Activated CD8-positive, alpha-beta memory T cell treated with anti-CD3 and anti-CD28 coated beads, Interleukin-2, amount 50 U/mL, for 48 hours (primary cell): ENCODE data around the gene MIF4GD.
"Not testable (repeated sequence)": the region's sequence is repeated elsewhere in the genome, so short reads cannot be mapped to it uniquely, and the experiment has no call there.

ENCODE experiments used
- DNase-seq: peaks from one replicate; pipeline ENCODE4 v3.0.0-alpha.2; 2020

The MIF4GD gene

DNA sequence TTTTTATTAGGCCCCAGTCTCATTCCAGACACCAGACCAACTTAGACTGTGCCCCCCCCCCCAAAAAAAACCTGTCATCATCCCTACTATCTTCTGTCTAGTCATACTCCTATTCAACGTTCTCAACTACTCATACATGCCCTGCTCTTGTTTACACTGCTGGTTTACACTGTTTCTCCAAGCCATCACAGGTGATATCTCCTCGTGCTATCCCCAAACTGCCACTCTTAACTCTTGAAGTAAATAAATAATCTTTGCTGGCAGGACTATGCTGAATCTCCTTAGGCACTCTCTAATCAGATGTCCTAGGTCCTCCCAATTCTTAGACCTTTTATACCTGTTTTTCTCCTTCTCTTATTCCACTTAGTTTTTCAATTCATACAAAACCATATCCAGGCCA lies 13.8 kb downstream of the MIF4GD start:
- DNase-seq: not testable (repeated sequence)

DNA sequence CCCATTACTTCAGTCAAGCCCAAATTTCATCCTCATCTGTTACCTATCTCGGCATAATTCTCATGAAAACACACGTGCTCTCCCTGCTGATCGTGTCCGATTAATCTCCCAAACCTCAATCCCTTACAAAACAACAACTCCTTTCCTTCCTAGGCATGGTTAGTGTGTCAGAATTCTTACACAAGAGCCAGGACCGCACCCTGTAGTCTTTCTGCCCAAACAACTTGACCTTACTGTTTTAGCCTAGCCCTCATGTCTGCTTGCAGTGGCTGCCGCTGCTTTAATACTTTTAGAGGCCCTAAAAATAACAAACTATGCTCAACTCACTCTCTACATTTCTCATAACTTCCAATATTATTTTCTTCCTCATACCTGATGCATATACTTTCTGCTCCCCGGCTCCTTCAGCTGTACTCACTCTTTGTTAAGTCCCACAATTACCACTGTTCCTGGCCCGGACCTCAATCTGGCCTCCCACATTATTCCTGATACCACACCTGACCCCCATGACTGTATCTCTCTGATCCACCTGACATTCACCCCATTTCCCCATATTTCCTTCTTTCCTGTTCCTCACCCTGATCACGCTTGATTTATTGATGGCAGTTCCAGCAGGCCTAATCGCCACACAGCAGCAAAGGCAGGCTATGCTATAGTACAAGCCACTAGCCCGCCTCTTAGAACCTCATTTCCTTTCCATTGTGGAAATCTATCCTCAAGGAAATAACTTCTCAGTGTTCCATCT lies 14.9 kb downstream of the MIF4GD start:
- DNase-seq: not testable (repeated sequence)

DNA sequence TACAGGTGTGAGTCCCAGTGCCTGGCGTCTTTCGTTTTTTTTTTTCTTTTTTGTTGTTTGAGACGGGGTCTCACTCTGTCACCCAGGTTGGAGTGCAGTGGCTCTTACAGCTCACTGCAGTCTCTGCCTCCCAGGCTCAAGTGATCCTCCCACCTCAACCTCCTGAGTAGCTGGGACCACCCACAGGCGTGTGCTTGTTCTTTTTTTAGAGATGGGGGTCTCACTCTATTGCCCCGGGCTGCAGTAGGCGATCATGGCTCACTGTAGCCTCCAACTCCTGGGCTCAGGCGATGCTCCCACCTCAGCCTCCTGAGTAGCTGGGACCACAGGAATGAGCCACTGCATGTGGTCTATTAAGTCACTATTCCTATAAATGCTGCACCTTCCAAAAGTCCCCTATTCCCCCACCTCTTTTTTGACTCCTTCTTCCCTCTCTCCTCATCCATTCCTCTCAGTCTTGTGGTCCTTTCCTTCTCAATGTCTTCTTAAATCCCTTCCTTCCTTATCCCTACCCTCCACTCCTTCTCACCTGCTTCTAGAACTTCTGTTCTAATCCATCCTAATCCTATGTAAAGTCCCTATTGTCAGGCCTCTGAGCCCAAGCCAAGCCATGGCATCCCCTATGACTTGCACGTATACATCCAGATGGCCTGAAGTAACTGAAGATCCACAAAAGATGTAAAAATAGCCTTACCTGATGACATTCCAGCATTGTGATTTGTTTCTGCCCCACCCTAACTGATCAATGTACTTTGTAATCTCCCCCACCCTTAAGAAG lies 18.8 kb downstream of the MIF4GD start:
- no peak for DNase-seq

DNA sequence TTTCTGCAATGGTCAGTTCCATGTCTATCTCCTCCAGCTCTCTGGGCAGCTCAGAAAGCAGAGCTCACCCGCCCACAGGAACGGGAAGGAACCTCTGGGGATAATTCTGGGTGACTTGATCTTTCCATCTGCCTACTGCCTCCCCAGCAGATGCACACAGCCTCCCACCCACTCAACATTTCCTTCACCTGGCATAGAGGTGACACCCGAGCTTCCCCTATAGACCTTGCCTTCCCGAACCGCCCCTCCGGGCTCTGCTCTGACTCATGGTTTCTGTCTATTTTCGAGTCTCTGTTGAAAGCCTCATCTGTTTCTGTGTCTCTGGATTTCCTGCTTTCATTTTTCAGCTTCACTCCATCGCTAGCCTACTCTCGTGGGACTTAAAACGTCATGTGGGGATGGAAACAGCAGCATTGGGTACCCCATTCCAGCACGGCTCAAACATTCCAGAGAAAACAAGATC lies 21.0 kb downstream of the MIF4GD start:
- peak; percentile 79 for DNase-seq

DNA sequence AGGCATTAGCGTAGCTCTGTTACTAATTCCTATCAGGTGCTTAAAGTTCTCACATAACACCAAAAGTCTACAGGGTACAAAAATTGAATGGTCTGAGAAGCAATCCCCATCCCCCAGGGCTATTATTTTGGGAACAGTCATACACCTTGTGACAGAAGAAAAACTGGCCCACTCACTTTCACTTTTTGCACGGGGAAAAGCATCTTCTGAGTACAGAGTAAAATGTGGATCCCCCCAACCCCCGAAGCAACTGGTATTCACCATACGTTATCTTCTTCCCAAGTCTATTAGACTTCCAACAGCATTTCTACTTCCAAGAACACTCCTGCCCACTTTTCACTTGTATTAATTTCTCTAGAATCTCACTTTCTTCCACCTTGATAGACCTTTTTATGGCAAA lies 21.5 kb downstream of the MIF4GD start:
- DNase-seq: no peak

DNA sequence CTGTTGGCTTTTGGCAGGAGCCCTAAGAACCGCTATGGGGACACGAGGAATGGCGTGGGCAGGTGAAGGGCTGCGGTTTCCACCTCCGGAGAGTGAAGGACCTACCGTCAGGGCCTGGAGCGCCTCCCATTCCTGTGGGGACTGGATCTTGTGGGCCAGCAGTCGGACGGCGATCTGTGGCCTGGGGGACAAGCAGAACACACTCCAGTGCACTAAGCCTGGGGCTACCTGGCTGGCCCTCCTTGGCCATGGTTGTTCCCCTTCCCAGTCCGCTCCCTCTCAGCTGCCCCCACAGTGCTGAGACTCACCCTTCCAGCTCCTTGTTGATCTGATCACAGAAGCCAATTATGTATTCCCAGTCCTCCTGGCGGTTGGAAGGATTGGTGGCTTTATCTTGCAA lies 24.6 kb downstream of the MIF4GD start:
- no peak for DNase-seq

DNA sequence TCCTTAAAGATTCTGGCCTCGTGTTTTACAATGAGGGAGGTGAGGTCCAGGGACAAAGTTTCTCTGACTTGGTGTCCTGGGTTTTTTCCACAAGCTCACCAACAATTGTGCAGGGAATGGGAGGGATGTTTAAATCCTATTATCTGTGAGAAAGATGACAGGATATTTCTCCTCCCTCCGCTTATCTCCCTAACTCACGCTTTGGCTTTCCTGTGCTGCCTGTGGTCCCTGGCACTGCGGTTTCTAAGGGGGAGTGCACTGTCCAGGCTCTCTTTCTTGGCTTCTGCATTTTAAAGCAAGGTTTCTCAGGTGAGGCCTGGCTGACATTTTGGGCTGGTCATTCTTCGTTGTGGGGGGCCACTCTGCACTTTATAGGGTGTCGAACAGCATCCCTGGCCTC lies 26.0 kb downstream of the MIF4GD start:
- DNase-seq: no peak

DNA sequence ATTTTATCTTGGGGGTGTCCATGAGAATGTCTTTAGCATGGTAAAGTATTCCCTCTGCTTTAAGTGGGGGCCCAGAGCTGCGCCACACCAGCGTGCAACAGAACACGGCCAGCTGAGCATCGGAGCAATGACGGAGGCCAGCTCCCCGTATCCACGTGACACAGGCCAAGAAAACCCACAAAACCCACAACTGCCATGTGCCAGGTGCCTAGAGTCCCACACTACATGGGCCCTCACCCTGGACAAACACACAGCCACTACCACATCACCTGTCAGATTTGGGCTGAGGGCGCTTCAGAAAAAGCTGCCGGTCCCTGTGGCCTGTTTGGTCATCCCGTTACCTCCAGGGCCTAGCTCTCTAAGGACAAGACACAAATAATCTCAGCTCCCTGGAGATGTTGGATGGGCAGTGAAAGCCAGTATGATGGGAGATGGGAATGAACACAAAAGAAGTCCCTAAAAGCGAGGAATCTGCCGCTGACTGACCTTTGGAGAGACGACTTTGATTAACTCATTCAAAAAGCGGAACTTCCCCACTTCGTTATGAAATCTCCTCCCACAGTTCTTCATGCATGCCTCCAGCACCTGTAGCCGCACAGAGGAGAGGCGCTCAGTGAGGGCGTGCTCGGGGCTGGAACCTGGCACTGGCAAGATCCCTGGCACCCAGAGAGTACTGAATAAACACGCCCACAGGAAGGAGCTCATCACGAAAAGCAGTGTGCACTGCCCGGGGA lies 26.7 kb downstream of the MIF4GD start:
- DNase-seq: no peak

DNA sequence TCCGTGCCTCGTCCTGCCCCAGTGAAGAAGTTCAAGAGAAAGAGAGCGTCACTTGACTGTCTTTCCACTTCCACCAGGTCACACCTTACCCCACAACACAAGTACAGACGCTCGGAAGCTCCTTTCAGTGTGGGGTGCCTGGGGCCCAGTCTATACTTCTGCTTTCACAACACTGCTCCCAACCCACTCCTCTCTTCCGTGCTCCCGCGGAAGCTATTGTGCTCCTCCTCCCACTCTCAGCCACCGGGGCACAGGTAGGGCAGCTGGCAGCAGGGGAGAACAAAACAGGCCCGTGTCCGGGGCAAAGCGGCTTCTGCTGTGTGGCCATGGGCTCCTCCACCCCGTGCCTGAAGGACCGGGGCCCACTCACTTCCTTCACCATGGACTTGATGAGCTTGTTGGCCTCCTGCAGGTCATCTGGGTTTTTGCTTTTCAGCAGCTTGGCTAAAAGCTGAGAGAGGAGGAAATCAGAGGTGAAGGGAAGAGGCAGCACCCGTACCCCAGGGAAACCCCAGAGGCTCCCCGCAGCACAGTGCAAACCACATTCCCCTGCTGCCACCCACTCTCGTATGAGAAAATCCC lies 28.5 kb downstream of the MIF4GD start:
- no peak for DNase-seq

DNA sequence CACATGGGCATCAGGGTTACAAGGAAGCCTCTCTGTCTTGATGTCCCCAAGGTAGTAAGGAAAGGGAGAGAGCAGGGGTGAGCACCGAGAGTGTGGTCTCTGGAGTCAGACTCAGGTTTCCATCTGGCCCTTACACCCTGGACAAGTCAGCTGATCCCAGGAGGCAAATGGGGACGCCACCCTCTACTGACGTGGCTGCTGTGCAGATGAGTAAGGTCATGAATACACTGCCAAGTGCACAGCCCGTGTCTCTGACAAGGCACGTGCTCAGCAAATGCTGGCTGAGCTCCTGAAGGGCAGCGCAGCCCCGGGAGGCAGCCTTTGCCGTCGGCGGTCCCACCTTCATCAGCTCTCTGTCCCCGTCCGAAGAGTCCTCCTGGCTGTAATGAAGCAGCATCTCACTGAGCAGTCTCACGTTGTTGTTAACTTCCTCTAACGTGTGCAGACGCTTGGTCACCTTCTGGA lies 29.0 kb downstream of the MIF4GD start:
- DNase-seq: no peak

DNA sequence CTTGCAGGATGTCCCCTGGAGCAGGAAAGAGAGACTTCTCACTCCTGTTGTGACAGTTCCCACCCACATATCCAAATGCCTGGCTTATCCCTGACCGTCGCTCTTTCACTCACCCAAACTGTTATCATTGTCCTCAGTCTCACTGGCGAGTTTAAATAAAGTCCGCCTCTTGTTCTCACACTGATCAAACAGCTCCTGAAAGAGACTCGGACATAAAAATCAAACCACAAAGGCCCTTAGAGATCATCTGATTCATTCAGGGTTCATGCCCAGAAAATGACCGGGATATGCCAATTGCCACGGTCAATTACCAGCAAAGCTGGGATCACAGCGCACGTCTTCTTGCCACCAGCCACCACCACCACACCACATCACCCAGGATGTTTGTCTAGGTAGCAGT lies 29.5 kb downstream of the MIF4GD start:
- no peak for DNase-seq

DNA sequence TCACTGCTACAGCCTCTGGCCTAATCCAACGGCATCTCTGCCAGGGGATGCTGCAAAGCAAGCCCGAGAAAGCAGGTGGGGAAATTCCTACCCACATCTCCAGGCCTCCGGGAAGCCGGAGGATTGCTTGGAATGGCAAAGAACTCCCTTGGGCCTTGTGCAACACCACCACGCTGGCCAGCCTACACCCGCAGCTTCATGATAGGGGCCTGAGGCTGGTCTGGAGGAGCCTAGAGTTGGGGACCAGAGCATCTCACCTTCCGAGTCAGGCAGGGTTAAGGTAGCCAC lies 29.9 kb downstream of the MIF4GD start:
- no peak for DNase-seq

DNA sequence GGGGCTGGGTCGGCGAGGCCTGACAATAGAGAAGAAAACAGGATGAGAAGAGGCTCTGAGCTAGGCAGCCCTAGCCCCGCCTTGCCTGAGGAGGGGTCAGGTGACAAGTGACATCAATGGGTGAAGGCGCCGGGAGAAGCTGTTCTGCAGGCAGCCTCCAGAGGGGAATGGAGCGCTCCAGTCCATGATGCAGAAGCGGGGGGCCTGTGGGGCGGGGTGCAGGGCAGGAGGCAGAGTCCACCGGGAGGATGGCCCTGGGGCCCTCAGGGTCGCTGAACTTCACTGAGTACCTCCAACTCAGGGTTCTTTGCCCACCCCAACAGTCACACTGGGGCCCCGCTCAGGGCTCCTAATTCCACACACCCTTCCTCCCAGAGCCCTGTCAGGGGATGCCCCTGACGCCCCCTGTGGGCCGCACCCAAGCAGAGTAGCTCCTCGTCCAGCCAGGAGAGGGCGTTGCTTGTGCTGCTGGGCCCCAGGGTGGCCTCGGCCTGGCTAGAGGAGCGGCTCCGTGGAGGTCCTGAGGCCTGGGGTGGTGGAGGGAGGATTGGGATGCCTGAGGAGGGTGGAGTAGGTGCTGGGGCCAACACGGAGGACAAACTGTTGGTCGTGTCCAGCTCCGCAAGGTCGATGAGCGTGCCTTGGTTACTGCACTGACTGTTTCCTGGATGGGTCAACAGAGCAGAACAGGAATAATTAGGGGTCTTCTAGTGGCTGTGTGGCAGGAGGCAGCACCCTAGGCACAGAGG lies 30.5 kb downstream of the MIF4GD start:
- DNase-seq: peak; percentile 75

DNA sequence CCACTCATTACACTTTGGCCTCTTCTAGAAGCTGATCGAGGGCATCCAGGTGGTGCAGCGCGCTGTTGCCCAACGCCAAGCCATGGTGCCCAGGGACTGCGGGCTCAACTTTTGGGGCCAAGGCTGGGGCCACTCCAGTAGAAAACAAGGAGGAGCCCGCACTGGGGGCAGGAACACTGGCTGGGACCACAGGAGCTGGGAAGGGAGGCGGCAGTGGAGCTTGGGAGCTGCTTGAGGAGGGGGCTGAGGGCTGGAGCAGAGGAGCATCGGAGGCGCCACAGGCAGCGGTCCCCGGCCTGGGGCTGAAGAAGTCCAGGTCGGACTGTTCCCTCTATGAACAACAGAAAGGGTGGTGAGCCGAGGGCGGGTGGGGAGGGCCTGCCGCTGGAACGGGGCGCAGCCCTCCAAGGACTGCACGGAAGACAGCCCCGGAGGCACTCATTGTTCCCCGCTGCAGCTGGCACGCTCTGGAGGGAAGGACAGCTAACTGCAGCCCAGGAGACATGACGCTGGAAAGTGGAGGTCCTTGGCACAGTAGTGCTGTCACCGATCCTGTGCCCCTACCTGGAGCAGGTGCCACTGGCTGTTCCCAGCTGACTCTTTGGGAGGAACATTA lies 31.1 kb downstream of the MIF4GD start:
- no peak for DNase-seq

DNA sequence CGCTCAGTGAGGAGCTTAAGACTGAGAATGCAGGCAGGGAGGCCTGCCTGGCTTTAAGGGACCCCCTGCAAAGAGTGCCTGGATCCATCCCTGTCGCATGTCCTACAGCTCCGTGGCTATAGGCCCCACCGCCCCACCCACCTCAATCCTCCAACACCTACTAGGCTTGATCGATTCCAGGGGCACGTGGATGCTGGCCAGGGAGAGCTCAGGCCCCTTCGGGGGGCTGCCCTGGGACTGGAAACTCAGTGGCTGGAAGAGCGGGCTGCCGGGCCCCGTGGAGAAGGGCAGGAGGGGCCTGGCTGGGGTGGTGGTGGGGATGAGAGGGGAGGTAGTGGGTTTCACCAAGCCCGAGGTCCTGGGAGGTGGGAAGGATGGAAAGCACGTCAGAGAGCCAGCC lies 31.8 kb downstream of the MIF4GD start:
- DNase-seq: no peak

DNA sequence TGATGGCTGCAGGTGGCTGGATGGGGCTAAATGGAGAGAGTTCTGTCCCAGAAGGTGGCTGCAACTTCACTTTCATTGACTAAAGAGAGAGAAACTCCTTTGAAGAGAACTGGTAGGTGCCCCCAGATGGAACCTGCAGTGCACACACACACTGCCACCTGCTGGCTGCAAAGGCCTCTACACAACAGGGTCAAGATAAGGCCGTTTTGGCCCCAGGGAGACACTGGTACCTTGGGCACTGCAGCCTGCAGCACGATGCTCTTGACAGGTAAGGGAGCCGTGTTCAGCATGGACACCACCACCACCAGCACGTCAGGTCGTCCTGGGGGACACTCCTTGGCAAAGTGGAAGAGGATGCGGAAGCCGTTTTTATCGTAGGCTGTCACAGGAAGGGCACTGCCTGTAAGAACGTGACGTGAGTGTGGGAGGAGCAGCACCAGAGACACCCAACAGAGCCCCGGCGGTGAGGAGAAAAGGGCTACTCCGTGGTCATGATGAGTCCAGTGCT lies 32.3 kb downstream of the MIF4GD start:
- peak; percentile 79 for DNase-seq

DNA sequence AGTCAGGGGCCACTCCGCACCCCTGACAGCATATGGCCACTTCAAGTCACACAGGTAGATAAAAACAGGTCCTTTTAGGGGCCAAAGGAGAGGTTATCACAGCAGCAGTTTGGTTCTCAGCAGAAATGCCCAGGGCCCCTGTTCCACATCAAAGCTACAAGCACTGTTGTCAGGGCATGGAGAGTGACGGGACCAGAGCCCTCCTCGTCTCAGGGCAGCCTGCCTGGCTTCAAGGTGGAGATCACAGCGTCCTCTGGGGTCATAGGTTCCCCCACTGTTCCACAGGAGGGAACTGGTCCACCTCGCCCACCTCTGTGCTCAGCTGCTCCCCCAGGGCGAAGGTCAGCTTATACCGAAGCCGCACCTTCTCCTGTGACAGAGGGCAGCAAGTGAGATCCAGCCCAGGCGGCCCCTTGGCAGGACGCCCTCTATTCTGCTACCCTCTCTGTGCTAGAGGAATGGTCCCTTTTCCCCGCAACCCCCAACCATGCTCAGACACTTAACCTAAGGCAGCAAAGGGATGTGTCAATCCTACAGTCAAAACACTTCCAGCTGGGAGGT lies 32.9 kb downstream of the MIF4GD start:
- DNase-seq: no peak

DNA sequence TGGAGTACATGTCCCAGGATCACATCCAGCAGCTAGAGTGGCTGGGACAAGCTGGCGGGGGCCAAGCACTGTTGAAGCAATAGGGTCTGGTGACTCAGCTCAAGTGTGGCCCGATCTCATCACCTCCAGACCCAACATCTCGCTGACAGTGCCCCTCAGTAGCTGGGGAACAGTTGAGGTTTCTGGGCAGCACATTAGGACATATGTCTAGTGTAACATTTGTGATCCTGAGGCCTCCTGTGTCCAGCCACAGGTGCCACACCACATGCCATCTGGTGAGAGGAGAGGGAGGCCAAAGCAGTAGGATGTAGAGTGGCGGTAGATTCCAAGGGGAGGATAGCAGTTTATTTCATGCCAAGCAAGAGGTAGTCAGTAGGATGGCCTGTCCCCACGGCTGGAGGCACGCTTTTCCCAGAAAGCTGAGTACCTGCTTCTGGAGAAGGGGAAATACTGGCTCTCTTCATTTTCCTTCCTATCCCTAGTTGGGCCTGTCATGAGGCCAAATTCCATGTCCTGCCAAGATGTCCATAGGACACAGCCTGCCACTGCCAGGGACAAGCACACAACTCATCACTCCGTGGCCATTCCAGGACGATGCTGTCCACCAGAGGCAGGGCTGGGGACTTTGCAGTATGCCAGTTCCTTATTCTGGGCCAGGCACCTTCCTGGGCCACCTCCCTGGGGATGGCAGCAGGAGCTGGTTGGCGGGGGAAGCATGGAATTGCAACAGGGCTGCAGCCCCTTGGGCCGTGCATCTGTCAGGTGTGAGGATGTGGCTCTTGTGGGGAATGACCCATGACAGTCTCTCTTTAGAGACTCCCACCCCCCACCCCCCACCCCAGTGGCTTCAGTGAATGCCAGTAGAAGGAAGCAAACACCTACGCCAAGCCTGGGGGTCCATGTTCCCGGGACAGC lies 33.7 kb downstream of the MIF4GD start:
- DNase-seq: no peak

DNA sequence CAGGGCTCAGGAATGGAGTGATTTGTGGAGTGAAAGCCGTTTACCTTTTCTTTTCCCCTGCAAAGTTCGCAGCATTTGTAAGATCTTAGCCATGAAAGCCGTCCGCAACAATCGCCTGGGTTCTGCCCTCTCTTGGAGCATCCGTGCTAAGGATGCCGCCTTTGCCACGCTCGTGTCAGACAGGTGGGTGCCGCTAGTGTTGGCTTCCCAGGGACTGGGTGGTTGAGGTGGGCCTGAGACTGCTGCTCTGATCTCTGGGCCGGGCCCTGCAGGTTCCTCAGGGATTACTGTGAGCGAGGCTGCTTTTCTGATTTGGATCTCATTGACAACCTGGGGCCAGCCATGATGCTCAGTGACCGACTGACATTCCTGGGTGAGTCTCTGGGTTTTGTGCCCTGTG lies 38.2 kb downstream of the MIF4GD start:
- DNase-seq: no peak

DNA sequence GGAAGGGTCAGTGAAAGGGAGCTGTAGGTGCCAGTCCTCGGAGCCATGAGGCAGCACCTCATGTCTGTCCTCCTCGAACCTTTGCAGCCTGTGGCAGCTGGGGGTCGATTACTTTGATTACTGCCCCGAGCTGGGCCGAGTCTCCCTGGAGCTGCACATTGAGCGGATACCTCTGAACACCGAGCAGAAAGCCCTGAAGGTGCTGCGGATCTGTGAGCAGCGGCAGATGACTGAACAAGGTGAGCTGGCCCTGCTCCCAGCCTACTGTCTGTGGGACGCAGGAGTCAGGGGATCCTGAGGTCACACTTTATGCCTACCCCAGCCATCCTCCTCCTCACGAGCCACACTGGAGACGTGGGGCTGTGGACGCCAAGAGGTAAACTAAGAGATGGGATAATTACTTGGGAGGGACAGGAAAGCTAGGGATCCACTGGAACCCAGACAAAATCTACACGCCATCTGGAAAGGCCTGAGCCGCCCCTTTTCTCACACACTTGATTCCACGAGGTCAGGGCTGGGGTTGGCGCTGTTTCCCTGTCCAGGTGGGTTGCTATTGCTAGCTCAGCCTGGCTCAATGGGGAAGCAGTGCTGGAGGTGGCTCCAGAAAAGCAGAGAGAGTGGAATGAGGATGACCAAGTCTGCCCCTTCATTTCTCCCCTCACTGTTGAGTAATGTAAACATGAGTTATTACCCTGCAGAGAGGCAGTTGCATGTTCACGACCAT lies 39.1 kb downstream of the MIF4GD start:
- DNase-seq: no peak
